Uterus (tissue), 4 donors: Measurements from ENCODE around the gene SPDYC. TPM values are rescaled to one million over a fixed set of nuclear protein-coding genes. Genes with fewer than 3 reads are reported as not detected.
"Not testable (repeated sequence)": the region's sequence is repeated elsewhere in the genome, so short reads cannot be mapped to it uniquely, and the experiment has no call there.

Experiments
- DNase-seq, 2 donors: peaks; one replicate each; pipeline ENCODE4 v3.0.0-alpha.2; 2019 to 2020
- H3K27ac ChIP-seq, 2 donors: fragments of 200-600 bp; sonication (generic); 1 replicate in 1 of 2; 2 replicates in 1 of 2; pipeline ENCODE4 v1.5.1; 2016 to 2018
- H3K27me3 ChIP-seq, 2 donors: fragments of 200-600 bp; sonication (generic); one replicate each; pipeline ENCODE4 v1.5.1; 2018 to 2019; ENCODE audit warnings: control low read depth in 1 of 2
- H3K36me3 ChIP-seq, 2 donors: fragments of 200-600 bp; sonication (generic); one replicate each; pipeline ENCODE4 v1.5.1; 2019; ENCODE audit warnings: control low read depth in 1 of 2
- H3K4me1 ChIP-seq, 2 donors: fragments of 200-600 bp; sonication (generic); one replicate each; pipeline ENCODE4 v1.5.1; 2018 to 2019; ENCODE audit warnings: control low read depth in 1 of 2
- H3K4me3 ChIP-seq, 2 donors: fragments of 200-600 bp; sonication (generic); 1 replicate in 1 of 2; 2 replicates in 1 of 2; pipeline ENCODE4 v1.5.1; 2018 to 2019; ENCODE audit warnings: mild to moderate bottlenecking in 1 of 2
- H3K9me3 ChIP-seq, 2 donors: fragments of 200-600 bp; sonication (generic); one replicate each; pipeline ENCODE4 v1.5.1; 2019; ENCODE audit warnings: control low read depth in 1 of 2
- CTCF ChIP-seq, 4 experiments: fragments of 200-600 bp in 2 of 4; fragments of 450-650 bp in 2 of 4; sonication (generic) in 2 of 4; IDR thresholded peaks; one replicate each; pipeline ENCODE4 v1.5.1; 2016 to 2019; ENCODE audit warnings: antibody characterized with exemption in 4 of 4, mild to moderate bottlenecking in 2 of 4, moderate library complexity in 1 of 4
- POLR2A ChIP-seq, 2 donors: fragments of 450-650 bp; IDR thresholded peaks; one replicate each; pipeline ENCODE4 v1.6.1; 2016; ENCODE audit warnings: antibody characterized with exemption in 2 of 2, mild to moderate bottlenecking in 1 of 2, moderate library complexity in 1 of 2
- intact Hi-C: fragments of 100-400 bp; cut with DNase I; formaldehyde crosslinking; loops from one replicate; pipeline ENCODE4 v1.15.1; 2023; ENCODE audit warnings: low total_unique reads
- total RNA-seq, 4 donors: library from RNA; depleted of rRNA in 3 of 4; stranded (reverse); fragments of >200 nt in 3 of 4; gene quantifications; one replicate each; pipeline versions ENCODE4 v1.1.0 to v1.2.4, GENCODE V29; 2014 to 2023
- donor health status: DM: yes; HTN: yes; CAD: no.

The SPDYC gene
- total RNA-seq, 4 donors from 2014 or later = not detected

- H3K27me3 ChIP-seq = no peaks in the 10 kb centered on the region
- H3K4me1 ChIP-seq = no peaks in the 10 kb centered on the region
- H3K4me3 ChIP-seq = no peak overlapping the region
- no peak for DNase-seq
- intact Hi-C loops = no loop called here
- H3K27ac ChIP-seq = no peak overlapping the region
- H3K9me3 ChIP-seq = no peaks in the 10 kb centered on the region
- no peaks in the 10 kb centered on the region for H3K36me3 ChIP-seq
- no peak for TF ChIP-seq POLR2A (IDR thresholded peaks at IDR 0.05)
- TF ChIP-seq CTCF (IDR thresholded peaks at IDR 0.05) = no peak
Measured at GRCh38 chr11:65147352-65148075, 22.5 kb upstream of the SPDYC start.

- no peak overlapping the region for H3K27ac ChIP-seq
- intact Hi-C loops = no loop called here
- no peak overlapping the region for H3K4me3 ChIP-seq
- no peaks in the 10 kb centered on the region for H3K36me3 ChIP-seq
- no peak for DNase-seq
- H3K9me3 ChIP-seq = no peaks in the 10 kb centered on the region
- TF ChIP-seq CTCF (IDR thresholded peaks at IDR 0.05) (no peak), POLR2A (IDR thresholded peaks at IDR 0.05) (no peak)
- H3K4me1 ChIP-seq = no peaks in the 10 kb centered on the region
- H3K27me3 ChIP-seq = no peaks in the 10 kb centered on the region
Measured at GRCh38 chr11:65148657-65149056, 21.4 kb upstream of the SPDYC start.

GRCh38 chr11:65150131-65150508 is 19.9 kb upstream of the SPDYC start:
- intact Hi-C loops, H3K4me1 ChIP-seq, H3K4me3 ChIP-seq, H3K9me3 ChIP-seq, H3K27me3 ChIP-seq, H3K36me3 ChIP-seq, DNase-seq: not testable (repeated sequence)
- peak overlapping the region; percentile 54 to 61 for H3K27ac ChIP-seq

GRCh38 chr11:65150509-65151299 is 19.3 kb upstream of the SPDYC start:
- no peaks in the 10 kb centered on the region for H3K27me3 ChIP-seq
- H3K9me3 ChIP-seq = no peaks in the 10 kb centered on the region
- intact Hi-C loops = no loop called here
- H3K27ac ChIP-seq = peak overlapping the region; percentile 54 to 61
- no peak overlapping the region for H3K4me3 ChIP-seq
- no peak for TF ChIP-seq POLR2A (IDR thresholded peaks at IDR 0.05)
- peak in 1 of 4 experiments; percentile 18 for TF ChIP-seq CTCF (IDR thresholded peaks at IDR 0.05)
- DNase-seq = peak; percentile 73 to 75
- no peaks in the 10 kb centered on the region for H3K4me1 ChIP-seq
- no peaks in the 10 kb centered on the region for H3K36me3 ChIP-seq

GRCh38 chr11:65151331-65151899 is 18.6 kb upstream of the SPDYC start:
- intact Hi-C loops = no loop called here
- no peaks in the 10 kb centered on the region for H3K36me3 ChIP-seq
- no peak overlapping the region for H3K4me3 ChIP-seq
- no peak for DNase-seq
- H3K27me3 ChIP-seq = no peaks in the 10 kb centered on the region
- H3K4me1 ChIP-seq = no peaks in the 10 kb centered on the region
- no peaks in the 10 kb centered on the region for H3K9me3 ChIP-seq
- TF ChIP-seq CTCF (IDR thresholded peaks at IDR 0.05) = no peak
- no peak for TF ChIP-seq POLR2A (IDR thresholded peaks at IDR 0.05)
- H3K27ac ChIP-seq = peak overlapping the region in 1 of 2 donors; percentile 54
